CD1c-positive myeloid dendritic cell (primary cell): ENCODE measurements around the gene FHDC1.
A peak's percentile ranks its signal among the peaks of the same experiment; 100 is the strongest.
"Not testable (repeated sequence)": the region's sequence is repeated elsewhere in the genome, so short reads cannot be mapped to it uniquely, and the experiment has no call there.

Experiments used
- DNase-seq: peaks from one replicate; pipeline ENCODE4 v3.0.0-alpha.2; 2016; ENCODE audit errors: extremely low spot score

FHDC1 gene

DNA sequence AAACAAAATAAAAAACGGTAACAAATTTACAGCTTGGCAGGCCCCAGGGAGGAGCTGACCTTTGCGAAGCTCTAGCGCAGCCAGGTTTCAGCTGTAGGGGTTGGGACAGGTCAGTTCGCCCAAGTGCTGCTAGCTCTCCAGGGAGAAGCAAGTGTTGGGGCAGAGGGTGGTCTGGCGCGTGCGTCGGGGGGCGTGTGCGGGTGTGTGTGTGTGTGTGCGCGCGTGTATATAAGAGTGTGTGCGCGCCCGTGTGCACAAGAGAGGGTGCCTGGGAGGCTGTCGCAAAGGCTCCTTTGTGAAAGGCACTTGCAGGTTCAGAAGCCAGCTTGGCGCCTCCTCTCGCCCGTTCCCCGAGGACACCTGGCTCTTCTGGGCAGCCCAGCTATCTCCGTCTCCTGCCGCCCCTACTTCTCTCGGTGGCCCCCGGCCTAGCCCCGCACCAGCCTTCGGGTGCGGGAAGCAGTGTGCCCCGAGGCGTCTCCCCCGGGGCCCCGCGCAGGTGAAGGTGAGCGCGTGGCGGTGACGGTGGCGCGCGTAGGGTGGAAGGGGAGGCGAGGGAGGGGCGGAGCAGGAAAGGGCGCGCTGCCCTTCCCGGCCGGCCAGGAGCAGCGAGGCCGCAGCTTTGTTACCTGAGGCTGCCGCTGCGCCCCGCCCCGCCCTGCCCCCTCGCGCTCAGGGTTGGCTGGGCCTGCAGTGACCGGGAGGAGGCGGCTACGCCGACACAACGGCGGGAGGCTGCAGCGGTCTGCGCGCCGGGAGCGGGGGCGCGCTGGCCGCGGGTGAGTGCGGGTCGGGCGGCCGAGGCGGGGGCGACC, at the start of gene FHDC1:
TSS of gene FHDC1 (plus strand) at position 693 of the 815 bp plus-strand sequence. CDS start 6,735 bp downstream, outside the sequence.
- DNase-seq: no peak

DNA sequence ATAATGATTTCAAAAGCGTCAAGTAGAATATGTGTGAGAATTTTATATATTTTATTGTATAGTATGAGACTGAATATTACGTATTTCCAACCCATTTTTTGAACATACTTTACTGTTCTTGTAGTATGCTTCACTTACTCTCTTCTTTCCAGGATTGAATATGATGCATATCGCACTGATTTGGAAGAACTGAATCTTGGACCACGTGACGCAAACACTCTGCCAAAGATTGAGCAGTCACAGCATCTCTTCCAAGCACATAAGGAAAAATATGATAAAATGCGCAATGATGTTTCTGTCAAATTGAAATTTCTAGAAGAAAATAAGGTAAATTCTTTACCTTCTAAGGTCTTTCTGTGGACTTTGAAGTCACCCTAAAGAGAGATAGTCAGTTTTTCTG, 48.1 kb upstream of the FHDC1 start:
- no peak for DNase-seq

GRCh38 chr4:152892974-152893373, 43.1 kb upstream of the FHDC1 start:
- DNase-seq: no peak

DNA sequence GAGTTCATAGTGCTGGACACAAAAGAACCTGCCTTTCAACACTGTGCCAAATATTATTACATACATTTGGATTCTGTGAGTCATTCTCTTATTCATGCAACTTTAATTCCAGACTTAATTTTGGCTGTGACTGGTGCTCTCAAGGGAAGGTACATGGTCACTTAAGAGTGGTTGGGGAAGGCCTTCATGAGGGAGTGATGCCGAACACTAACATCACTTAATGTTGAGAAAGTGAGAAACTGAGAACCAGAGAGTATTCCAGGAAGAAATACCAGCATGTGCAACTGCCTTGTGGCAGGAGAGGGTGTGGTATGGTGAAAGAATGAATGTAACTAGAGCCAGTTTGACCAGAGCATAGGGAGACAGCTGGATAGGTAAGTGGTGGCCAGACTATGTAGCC, 41.5 kb upstream of the FHDC1 start:
- DNase-seq: no peak

DNA sequence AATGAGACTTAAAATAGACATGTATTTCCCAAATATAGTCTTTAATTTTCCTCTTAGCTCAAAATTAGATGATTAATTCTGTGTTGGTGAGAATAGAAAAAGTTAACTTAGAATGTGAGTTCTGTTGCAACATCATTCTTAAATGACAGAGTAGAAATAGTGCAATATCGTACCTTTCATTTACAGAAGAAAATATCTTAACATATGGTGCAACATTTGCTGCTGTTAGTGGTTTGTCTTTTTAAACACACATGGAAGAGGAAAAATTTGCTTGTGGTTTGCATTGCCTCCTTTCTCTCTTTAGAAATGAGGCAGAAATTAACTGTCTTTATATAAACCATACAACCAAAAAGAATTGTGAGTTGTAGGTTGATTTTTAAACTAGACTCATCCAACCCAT, 39.3 kb upstream of the FHDC1 start:
- no peak for DNase-seq

- DNase-seq: not testable (repeated sequence)
These were observed 38.0 kb upstream of the FHDC1 start for GRCh38 chr4:152898133-152898532.

DNA sequence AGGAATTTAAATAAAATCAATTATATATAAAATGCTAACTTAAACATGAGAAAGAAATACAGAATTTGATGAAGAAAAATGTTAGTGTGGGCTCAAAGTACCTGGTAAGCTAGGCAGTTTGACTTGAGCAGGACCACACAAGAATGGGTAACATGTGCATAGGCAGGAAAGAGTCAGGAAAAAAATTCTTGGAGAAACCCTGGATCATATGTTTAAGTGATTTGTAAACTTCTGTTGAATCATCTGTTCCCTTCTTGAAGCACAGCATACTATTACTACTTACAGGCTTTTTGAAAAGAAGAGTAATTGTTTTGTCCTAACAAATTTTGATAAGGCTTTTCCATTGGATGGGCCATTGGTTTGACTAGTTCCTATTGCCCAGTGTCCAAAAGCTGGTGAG, 37.5 kb upstream of the FHDC1 start:
- no peak for DNase-seq

- DNase-seq: no peak
These were observed 35.7 kb upstream of the FHDC1 start for GRCh38 chr4:152900395-152900794.

- no peak for DNase-seq
These were observed 34.9 kb upstream of the FHDC1 start for GRCh38 chr4:152901205-152901604.

DNA sequence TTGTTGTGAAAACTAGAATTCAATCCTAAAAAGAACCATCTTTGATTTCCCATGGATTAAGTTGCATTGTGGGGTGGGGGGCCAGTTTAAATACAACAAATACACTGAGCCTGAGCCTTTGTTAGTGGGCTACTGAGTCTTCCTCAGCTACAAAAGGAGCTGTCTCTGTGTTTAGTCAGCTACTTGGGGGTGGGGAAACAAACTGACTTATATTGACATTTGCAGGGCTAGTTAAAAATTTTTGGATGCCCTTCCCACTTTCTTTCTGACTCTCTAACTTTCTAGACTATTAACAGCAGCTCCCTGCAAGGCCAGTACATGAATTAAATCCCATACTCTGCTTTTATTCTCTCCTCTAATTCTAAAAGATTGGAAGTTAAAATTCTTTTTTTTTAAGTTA, 32.5 kb upstream of the FHDC1 start:
- no peak for DNase-seq

- no peak for DNase-seq
These were observed 26.2 kb upstream of the FHDC1 start for GRCh38 chr4:152909901-152910300.

GRCh38 chr4:152910521-152910920, 25.6 kb upstream of the FHDC1 start:
- DNase-seq: no peak

GRCh38 chr4:152917543-152918395, 18.4 kb upstream of the FHDC1 start:
- DNase-seq: no peak

- no peak for DNase-seq
These were observed 16.3 kb upstream of the FHDC1 start for GRCh38 chr4:152919826-152920225.

- no peak for DNase-seq
These were observed 15.4 kb upstream of the FHDC1 start for GRCh38 chr4:152920768-152921167.

DNA sequence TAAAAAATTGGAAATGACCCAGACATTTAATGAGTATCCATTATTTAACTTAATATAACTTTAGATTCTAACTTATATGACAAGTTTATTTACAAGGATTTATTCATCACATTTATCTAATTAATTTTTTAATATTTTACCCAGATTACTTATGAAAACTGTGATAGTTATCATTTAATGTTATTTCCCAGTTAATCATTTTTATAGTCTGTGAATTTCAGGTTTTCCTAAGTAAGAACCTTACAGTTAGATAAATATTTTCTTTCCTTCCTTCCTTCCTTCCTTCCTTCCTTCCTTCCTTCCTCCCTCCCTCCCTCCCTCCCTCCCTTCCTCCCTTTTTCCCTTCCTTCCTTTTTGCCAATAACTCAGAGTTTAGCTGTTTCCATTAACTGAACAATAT, 14.8 kb upstream of the FHDC1 start:
- DNase-seq: no peak

DNA sequence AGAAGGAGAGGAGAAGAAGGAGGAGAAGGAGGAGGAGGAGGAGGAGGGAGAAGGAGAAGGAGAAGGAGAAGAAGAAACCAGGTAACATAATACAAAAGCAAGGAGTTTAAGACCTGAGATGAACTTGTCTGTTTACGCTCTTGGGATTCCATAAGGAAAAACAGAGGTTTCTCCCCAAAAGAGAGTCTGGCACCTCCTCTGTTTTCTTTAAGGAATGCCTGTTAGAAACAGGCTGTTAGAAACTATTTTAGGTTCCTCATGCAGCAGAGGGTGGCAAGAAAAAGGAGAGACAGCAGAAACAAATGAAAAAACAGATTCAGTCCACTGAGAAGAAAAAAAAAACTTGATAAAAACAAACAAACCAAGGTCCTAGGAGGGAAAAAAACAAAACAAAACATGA, 10.3 kb upstream of the FHDC1 start:
- DNase-seq: no peak

- DNase-seq: no peak
These were observed 9.2 kb upstream of the FHDC1 start for GRCh38 chr4:152926959-152927358.

DNA sequence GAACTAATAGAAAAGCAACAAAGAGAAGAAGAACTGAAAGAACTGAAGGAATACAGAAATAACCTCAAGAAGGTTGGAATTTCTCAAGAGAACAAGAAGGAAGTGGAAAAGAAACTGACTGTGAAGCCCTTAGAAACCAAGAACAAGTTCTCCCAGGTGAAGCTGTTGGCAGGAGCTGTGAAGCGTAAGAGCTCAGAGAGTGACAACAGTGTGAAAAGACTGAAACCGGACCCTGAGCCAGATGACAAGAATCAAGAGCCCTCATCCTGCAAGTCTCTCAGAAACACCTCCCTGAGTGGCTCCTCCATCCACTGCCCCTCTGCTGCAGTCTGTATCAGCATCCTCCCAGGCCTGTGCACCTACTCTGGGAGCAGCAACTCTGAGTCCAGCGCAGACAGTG, 8.4 kb upstream of the FHDC1 start:
- peak; percentile 5 for DNase-seq

DNA sequence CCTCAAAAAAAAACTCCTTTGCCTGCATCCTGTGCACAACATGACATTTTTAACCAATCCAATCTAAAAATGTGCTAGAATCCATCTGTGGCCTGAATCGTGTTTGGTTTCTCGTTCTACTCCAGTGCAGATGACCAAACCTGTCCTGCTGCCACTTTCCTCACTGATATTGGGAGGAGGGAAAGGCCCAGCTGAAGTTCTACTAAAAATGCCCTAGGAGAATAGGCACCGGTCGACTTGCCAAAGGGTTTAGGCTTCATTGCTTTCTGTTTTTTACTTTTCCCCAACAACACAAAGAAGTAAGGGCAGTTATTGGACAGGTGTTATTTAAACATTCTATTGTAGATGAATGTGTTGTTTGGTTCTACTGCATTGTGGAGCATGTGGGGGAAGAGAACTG, 7.8 kb upstream of the FHDC1 start:
- no peak for DNase-seq

GRCh38 chr4:152929888-152930287, 6.2 kb upstream of the FHDC1 start:
- no peak for DNase-seq

DNA sequence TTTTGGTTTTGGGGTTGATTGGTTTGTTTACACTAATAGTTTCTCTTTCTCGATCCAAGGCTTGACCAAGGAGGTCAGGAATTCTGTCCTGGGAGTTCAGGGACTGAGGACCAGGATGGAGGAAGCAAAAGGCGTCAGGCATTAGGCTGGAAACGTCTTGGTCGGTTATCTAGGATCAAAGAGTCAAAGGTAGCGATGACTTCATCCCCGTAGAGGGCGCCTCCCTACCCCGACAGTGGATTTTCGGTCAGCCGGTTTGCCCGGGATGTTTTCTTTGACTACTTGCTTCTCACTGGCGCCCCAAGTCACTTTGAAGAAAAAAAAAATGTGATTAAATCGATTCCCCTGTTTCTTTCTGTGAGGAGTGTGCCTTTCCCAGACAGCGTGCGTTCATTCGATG, 980 bp upstream of the FHDC1 start:
- peak; percentile 3 for DNase-seq
